AG04450 (cell line): ENCODE results near the gene TSHZ2. TPM values are rescaled to one million over a fixed set of nuclear protein-coding genes. Genes with fewer than 3 reads are reported as not detected.

ENCODE experiments used
- CTCF ChIA-PET: fragments of 300-600, 350-600 bp; formaldehyde crosslinking; extraction: SDS; loops from one replicate; lab custom pipeline; 2022; ENCODE audit warnings: antibody characterized with exemption, inconsistent platforms; lab: Charles Lee
- POLR2A ChIA-PET: fragments of 350-600 bp; formaldehyde crosslinking; extraction: SDS; loops from one replicate; lab custom pipeline; 2021; ENCODE audit warnings: antibody characterized with exemption, inconsistent platforms; lab: Yijun Ruan, JAX
- DNase-seq: peaks from one replicate; pipeline ENCODE4 v3.0.0-alpha.2; 2011; ENCODE audit warnings: low read depth, low spot score
- H3K27ac ChIP-seq: one replicate; pipeline ENCODE4 v1.5.1; 2012; ENCODE audit warnings: low read depth, low read length, control low read depth
- H3K27me3 ChIP-seq: one replicate; pipeline ENCODE4 v1.6.0; 2012; ENCODE audit warnings: low read length; ENCODE audit not compliant: control insufficient read depth, insufficient read depth
- H3K4me3 ChIP-seq: 2 replicates; pipeline ENCODE4 v1.5.1; 2011; ENCODE audit warnings: mild to moderate bottlenecking, low read depth, low read length, control low read depth
- H3K9me3 ChIP-seq: 2 replicates; pipeline ENCODE4 v1.5.1; 2012; ENCODE audit warnings: low read length; ENCODE audit not compliant: control insufficient read depth, insufficient read depth
- CTCF ChIP-seq: IDR thresholded peaks from 2 replicates; pipeline ENCODE4 v1.5.1; 2011; ENCODE audit warnings: low read depth, low read length, control low read depth, inconsistent platforms
- polyA plus RNA-seq: library from polyadenylated mRNA; depleted of rRNA; stranded (reverse); fragments of >200 nt; gene quantifications from 2 replicates; pipeline ENCODE4 v1.2.3, GENCODE V29; 2011

The TSHZ2 gene
- polyA plus RNA-seq, 1 experiment: not detected

GRCh38 chr20:53425941-53426340 lies 453.8 kb downstream of the TSHZ2 start:
- TF ChIP-seq CTCF: no peak
- POLR2A ChIA-PET: no interaction called here
- H3K4me3 ChIP-seq: no peak overlapping the region
- DNase-seq: no peak
- no peaks in the 10 kb centered on the region for H3K9me3 ChIP-seq
- H3K27me3 ChIP-seq: no peaks in the 10 kb centered on the region
- no peak overlapping the region for H3K27ac ChIP-seq
- CTCF ChIA-PET: no interaction called here

DNA sequence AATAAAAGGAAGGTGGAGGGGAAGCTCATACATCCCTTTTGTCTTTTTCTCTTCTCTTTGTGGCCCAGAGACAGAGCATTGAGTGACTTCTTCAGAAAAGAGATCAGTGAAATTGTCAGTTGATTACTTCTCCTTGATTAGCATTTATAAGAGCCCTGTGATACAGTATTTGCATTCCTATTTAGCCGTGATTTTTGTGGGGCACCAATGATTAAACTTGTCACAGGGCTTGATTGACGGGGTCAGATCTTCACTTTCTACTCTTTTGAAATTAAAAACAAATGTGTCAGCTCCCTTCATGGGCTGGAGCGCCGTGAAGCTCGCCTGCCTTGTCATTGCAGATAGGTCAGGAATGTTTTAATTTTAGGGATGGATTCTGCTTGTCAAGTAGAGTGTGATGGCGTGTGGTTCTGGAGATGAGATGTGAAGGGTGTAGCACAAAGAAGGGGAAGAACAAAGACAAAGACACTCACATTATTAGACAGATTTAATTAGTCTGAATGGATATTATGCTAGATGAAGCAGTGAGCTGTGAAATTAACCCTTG lies 454.7 kb downstream of the TSHZ2 start:
- DNase-seq: no peak
- no peak for TF ChIP-seq CTCF
- ChIA-PET POLR2A (no interaction called here), CTCF (no interaction called here)
- Histone ChIP-seq H3K27ac (no peak overlapping the region), H3K27me3 (no peaks in the 10 kb centered on the region), H3K9me3 (no peaks in the 10 kb centered on the region), H3K4me3 (no peak overlapping the region)

DNA sequence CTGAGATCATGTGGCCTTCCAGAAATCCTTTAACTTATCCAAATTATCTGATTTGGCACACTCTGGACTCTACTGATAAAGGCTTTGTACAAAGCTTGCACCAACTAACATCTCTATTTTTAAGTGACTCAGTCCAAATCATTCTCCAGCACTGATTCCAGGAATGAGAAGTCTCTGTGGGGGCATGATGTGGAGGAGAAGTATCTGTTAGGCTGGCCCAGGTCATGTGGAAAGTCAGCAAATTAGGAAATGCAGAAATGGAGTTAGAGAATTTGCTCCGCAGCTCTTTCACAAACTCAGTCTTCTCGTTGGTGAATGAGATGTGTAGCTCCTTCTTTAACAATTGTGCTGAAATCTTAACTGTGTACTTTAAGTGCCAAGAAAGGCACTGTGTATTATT lies 455.8 kb downstream of the TSHZ2 start:
- no peak overlapping the region for H3K27ac ChIP-seq
- TF ChIP-seq CTCF: no peak
- CTCF ChIA-PET: no interaction called here
- POLR2A ChIA-PET: no interaction called here
- no peak overlapping the region for H3K4me3 ChIP-seq
- H3K27me3 ChIP-seq: no peaks in the 10 kb centered on the region
- H3K9me3 ChIP-seq: no peaks in the 10 kb centered on the region
- DNase-seq: no peak

DNA sequence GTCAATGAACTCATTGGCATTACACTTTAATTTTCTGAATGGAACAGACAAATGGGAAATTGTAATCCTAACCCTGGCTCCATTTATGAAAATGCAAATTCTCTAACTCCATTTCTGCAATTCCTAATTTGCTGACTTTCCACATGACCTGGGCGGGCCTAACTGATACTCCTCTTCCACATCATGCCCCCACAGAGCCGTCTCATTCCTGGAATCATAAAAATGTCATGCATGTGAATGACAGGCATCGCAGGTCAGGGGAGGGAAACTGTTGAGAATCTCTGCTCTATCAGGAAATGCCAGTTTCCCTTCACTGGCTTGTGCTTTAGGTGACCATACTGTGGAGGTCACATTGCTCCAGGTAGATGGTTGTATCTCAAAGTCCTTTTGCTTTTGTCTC lies 456.4 kb downstream of the TSHZ2 start:
- TF ChIP-seq CTCF: no peak
- POLR2A ChIA-PET: no interaction called here
- Histone ChIP-seq H3K9me3 (no peaks in the 10 kb centered on the region), H3K27ac (no peak overlapping the region), H3K4me3 (no peak overlapping the region), H3K27me3 (no peaks in the 10 kb centered on the region)
- DNase-seq: no peak
- CTCF ChIA-PET: no interaction called here

DNA sequence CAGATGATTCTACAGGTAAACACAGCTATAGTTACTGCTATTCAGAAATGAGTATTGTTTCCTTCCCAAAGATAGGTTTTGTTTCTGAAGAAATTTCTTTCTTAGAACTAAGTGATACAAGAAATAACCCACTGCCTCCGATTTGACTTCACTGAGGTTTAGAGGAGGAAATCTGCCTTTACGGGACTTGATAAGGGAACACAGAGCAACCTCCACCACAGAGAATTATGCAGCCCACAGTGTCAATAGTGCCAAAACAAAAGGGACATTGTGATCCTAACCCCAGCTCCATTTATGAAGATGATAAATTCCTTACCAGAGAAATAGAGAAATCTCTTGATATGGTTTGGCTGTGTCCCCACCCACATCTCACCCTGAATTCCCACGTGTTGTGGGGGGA lies 456.8 kb downstream of the TSHZ2 start:
- POLR2A ChIA-PET: no interaction called here
- CTCF ChIA-PET: no interaction called here
- H3K4me3 ChIP-seq: no peak overlapping the region
- no peak for DNase-seq
- H3K27ac ChIP-seq: no peak overlapping the region
- no peak for TF ChIP-seq CTCF
- no peaks in the 10 kb centered on the region for H3K27me3 ChIP-seq
- H3K9me3 ChIP-seq: no peaks in the 10 kb centered on the region
